SU-DHL-6 (cell line): ENCODE results near the gene PNPLA7.

Source experiments
- H2AFZ ChIP-seq: fragments of 200-600 bp; sonication (generic); 2 replicates; pipeline ENCODE4 v1.6.1; 2014; ENCODE audit warnings: low read depth, mild to moderate bottlenecking, moderate library complexity, mixed read lengths, antibody characterized with exemption, low read length; ENCODE audit not compliant: severe bottlenecking
- H3F3A ChIP-seq: fragments of 200-600 bp; shearing (Covaris generic); 2 replicates; pipeline ENCODE4 v1.6.0; 2016; ENCODE audit warnings: antibody characterized with exemption, mild to moderate bottlenecking; ENCODE audit not compliant: insufficient read depth
- H3K27ac ChIP-seq: fragments of 200-600 bp; sonication (generic); 2 replicates; pipeline ENCODE4 v1.5.1; 2016; ENCODE audit warnings: low read depth, mild to moderate bottlenecking, low read length, moderate library complexity, mixed read lengths
- H3K27me3 ChIP-seq: fragments of 200-600 bp; sonication (generic), shearing (Covaris generic); 2 replicates; pipeline ENCODE4 v1.6.0; 2014; ENCODE audit warnings: mild to moderate bottlenecking, low read length
- H3K36me3 ChIP-seq: fragments of 200-600 bp; sonication (generic); 2 replicates; pipeline ENCODE4 v1.6.1; 2014; ENCODE audit warnings: mild to moderate bottlenecking, low read length, mixed read lengths
- H3K4me2 ChIP-seq: fragments of 300-600, 200-600 bp; shearing (Covaris generic), sonication (generic); 2 replicates; pipeline ENCODE4 v1.6.0; 2014; ENCODE audit warnings: low read length, low read depth, mild to moderate bottlenecking; ENCODE audit not compliant: poor library complexity, severe bottlenecking
- H3K4me3 ChIP-seq: fragments of 200-600 bp; sonication (generic); 2 replicates; pipeline ENCODE4 v1.5.1; 2014; ENCODE audit warnings: antibody characterized with exemption, low read length, mild to moderate bottlenecking, mixed read lengths; ENCODE audit not compliant: insufficient read depth, poor library complexity, severe bottlenecking
- H3K79me2 ChIP-seq: fragments of 200-600 bp; sonication (generic); 2 replicates; pipeline ENCODE4 v1.6.1; 2014; ENCODE audit warnings: mild to moderate bottlenecking, low read length, moderate library complexity; ENCODE audit not compliant: insufficient read depth
- H3K9ac ChIP-seq: fragments of 200-600 bp; sonication (generic); 2 replicates; pipeline ENCODE4 v1.7.0; 2014; ENCODE audit warnings: mild to moderate bottlenecking, low read length
- H3K9me2 ChIP-seq: fragments of 200-600 bp; sonication (generic); replicated peaks from 2 replicates; pipeline ENCODE4 v1.6.1; 2014; ENCODE audit warnings: low read length; ENCODE audit not compliant: insufficient read depth
- H3K9me3 ChIP-seq: fragments of 200-600 bp; sonication (generic); 2 replicates; pipeline ENCODE4 v1.6.1; 2014; ENCODE audit warnings: low read length, mixed read lengths; ENCODE audit not compliant: insufficient read depth
- H4K20me1 ChIP-seq: fragments of 200-600 bp; sonication (generic); 2 replicates; pipeline ENCODE4 v1.6.1; 2014; ENCODE audit warnings: low read depth, mild to moderate bottlenecking, antibody characterized with exemption, low read length, moderate library complexity, mixed read lengths
- CTCF ChIP-seq: fragments of 200-600 bp; sonication (generic); IDR thresholded peaks from one replicate; pipeline ENCODE4 v1.5.1; 2017; ENCODE audit warnings: antibody characterized with exemption, mild to moderate bottlenecking, low read length, moderate library complexity; ENCODE audit not compliant: insufficient read depth, poor library complexity, severe bottlenecking
- EZH2phosphoT487 ChIP-seq: fragments of 200-600 bp; sonication (generic), shearing (Covaris generic); conservative IDR thresholded peaks from 2 replicates; pipeline ENCODE4 v1.6.1; 2018; ENCODE audit warnings: mild to moderate bottlenecking, antibody characterized with exemption, low read length, moderate library complexity, mixed read lengths

PNPLA7 gene

GRCh38 chr9:137447722-137448601 is 102.2 kb downstream of the PNPLA7 start:
- Histone ChIP-seq H3K9me2 (no peaks in the 10 kb centered on the region), H3K36me3 (no peaks in the 10 kb centered on the region), H3K4me3 (no peak overlapping the region), H4K20me1 (no peaks in the 10 kb centered on the region), H3K9ac (no peak overlapping the region), H3K4me2 (no peak overlapping the region), H3K79me2 (no peaks in the 10 kb centered on the region), H3K9me3 (no peaks in the 10 kb centered on the region), H3K27me3 (no peaks in the 10 kb centered on the region), H2AFZ (no peak overlapping the region), H3K27ac (no peak overlapping the region), H3F3A (no peaks in the 10 kb centered on the region; the same call in 1 of the 2 replicates)
- TF ChIP-seq EZH2phosphoT487 (no peak), CTCF (no peak)

GRCh38 chr9:137446851-137447471 is 103.2 kb downstream of the PNPLA7 start:
- no peak overlapping the region for H2AFZ ChIP-seq
- H3K79me2 ChIP-seq, result no peaks in the 10 kb centered on the region
- TF ChIP-seq CTCF, result no peak
- no peak for TF ChIP-seq EZH2phosphoT487
- no peaks in the 10 kb centered on the region for H3K27me3 ChIP-seq
- H3K4me2 ChIP-seq, result no peak overlapping the region
- H3K4me3 ChIP-seq, result no peak overlapping the region
- H3K36me3 ChIP-seq, result no peaks in the 10 kb centered on the region
- no peak overlapping the region for H3K27ac ChIP-seq
- H3K9ac ChIP-seq, result no peak overlapping the region
- H3K9me2 ChIP-seq, result no peaks in the 10 kb centered on the region
- H3F3A ChIP-seq, result peaks cover 4% of the 10 kb centered on the region
- H3K9me3 ChIP-seq, result no peaks in the 10 kb centered on the region
- no peaks in the 10 kb centered on the region for H4K20me1 ChIP-seq

GRCh38 chr9:137445930-137446431 is 104.2 kb downstream of the PNPLA7 start:
- no peaks in the 10 kb centered on the region for H3K36me3 ChIP-seq

More at GRCh38 chr9:137445930-137446431, 104.2 kb downstream of the PNPLA7 start:
- Histone ChIP-seq H3K9me2 (no peaks in the 10 kb centered on the region), H3K79me2 (no peaks in the 10 kb centered on the region), H3F3A (peaks cover 6% of the 10 kb centered on the region), H3K4me3 (no peak overlapping the region), H3K9ac (no peak overlapping the region), H3K4me2 (no peak overlapping the region), H3K27ac (no peak overlapping the region), H4K20me1 (no peaks in the 10 kb centered on the region), H3K27me3 (no peaks in the 10 kb centered on the region), H3K9me3 (no peaks in the 10 kb centered on the region), H2AFZ (no peak overlapping the region)
- TF ChIP-seq CTCF (no peak), EZH2phosphoT487 (no peak)
